RPMI8226 (cell line): ENCODE results near the gene LATS2.
"Not testable (repeated sequence)": the region's sequence is repeated elsewhere in the genome, so short reads cannot be mapped to it uniquely, and the experiment has no call there.

ENCODE experiments used
- DNase-seq: peaks from one replicate; pipeline ENCODE4 v3.0.0-alpha.2; 2015

Gene LATS2

DNA sequence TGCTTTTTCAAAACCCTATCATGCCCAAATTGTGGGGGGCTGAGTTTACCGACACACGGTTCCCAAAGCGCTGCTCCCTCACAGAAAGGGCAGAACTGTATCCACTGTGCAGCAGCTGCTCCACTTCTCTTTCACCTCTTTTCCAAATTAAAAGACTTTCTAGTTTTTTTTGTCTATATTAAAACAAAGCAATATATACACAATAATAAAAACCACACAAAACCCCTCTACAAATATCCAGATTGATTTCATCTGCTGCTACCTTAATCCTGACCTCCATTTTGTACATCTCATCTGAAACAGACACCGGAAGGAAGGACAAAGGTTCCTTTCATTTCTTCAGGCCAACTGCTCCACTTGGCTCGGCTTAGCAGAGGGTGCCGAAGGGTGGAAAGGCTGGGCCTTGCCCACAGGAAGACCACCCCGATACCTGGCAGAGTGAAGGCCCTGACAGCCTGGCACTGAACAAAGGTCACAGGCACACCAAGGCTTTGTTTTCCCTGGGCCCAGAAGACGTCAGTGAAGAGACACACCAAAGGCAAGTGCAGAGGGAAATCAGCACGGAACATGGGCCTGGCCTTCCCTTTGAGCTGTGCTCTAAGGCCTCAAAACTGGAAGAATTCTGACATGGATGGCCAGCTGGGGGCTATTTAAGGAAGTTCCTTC lies 71.6 kb downstream of the LATS2 start:
- DNase-seq: no peak

DNA sequence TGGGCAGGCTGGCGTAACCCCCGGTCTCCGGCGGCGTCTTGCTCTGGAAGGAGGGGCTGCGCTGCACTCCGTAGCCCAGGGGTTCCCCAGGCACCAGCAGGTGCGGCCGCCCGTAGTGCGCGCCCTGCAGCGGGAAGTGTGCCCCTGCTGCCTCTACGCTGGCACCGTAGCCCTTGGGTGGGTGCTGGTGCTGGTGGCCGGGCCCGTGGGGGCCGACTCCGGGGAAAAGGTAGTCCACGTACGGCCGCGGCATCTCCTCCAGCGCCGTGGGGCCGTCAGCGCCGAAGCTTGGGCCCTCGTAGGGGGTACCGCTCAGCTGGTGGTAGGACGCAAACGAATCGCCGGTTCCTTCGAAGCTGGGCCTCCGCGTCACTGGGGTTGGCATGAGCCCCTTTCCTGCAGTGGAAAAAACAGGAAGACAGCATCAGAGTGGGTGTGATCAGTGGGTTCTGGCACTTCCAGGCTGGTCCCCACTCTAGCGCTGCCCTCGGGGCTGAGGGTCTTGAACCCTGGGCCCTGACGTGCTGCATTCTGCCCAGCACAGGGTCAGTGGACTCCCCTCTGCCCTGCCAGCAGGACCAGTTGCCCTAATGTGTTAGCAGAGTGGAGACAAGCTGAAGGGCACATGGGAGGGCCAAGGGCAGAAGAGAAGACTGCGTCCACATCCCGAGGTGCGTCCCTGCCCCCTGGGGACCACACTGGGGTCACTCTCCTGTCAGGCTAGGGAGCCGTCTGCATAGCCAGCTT lies 72.3 kb downstream of the LATS2 start:
- DNase-seq: no peak

DNA sequence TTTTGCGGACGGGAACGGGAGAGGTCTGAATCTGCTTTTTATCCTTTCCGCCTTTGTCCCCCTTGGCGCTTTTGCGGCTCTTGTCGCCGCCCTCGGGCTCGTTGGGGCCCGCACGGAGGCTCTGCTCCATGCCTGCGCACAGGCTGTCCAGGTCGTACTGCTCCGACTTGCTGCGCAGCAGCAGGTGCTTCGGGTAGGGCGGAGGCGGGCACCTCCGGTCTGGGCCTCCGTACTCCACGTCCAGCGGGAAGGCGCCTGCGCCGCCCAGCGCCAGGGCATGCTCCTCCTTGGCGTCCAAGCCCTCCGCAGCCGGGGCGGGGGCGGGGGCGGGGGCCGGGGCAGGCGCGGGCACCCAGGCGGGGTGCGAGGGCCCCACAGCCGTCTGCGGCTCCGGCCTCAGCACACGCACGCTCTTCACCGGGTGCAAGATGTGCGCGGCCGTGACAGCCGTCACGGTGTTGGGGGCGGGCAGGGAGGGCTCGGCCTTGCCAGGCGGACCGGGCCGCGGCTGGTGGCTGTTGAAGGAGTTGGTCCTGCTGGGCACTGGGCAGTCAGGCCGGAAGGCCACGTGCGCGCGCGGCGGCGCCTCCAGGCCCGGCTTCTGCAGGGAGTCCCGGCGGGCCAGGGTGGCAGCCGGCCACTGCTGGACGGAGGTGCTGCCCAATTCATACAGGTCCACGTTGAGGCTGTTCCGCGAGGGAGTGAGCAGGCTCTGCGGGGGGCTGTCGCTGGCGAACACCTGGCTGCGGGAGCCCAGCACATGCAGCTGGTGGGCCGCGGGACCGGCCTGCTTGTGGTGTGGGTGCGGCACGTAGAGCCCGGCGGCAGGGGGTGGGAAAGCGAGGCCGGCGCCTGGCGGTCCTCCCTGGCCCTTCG lies 73.1 kb downstream of the LATS2 start:
- no peak for DNase-seq

DNA sequence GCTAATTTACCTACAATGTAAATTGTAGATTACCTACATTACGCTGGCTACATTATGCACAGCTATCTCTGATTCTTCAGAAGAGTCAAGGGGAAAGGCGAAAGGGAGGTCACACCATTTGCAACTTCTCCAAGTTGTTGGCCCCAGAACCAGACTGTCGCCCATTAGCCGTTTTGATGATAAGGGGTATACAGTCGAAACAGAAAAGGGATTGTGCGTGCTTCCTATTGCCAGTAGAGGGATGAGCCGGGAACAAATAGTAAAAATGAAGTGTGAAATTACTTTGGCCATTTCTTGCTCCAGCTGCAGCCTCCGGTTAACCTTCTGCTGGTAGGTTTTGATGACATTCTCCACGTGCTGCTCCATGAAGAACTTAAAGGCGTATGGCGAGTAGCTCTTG lies 73.8 kb downstream of the LATS2 start:
- DNase-seq: no peak

DNA sequence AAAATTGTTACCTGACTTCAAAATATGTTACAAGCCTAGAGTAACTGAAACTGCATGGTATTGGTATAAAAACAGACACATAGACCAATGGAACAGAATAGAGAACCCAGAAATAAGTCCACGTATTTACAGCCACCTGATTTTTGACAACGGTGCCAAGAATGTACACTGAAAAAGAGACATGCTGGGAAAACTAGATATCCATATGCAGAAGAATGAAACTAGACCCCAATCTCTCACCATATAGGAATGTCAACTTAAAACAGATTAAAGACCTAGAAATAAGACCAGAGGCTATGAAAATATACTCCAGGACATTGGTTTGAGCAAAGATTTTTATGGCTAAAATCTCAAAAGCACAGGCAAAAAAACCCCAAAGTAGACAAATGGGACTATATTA lies 76.5 kb downstream of the LATS2 start:
- no peak for DNase-seq

DNA sequence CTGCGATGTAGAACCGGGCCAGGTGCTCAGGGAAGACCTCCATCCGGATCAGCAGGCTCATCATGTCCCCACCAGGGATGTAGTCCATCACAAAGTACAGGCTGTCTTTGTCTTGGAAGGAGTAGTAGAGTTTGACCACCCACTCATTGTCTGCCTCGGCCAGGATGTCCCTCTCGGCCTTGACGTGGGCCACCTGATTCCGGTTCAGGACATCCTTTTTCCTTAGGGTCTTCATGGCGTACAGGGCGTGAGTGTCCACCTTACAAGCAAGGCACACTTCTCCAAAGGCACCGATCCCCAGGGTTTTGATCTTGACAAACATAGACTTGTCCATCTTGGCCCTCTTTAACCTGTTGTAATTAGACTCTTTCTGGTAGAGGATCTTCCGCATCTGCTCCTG lies 78.0 kb downstream of the LATS2 start:
- no peak for DNase-seq

DNA sequence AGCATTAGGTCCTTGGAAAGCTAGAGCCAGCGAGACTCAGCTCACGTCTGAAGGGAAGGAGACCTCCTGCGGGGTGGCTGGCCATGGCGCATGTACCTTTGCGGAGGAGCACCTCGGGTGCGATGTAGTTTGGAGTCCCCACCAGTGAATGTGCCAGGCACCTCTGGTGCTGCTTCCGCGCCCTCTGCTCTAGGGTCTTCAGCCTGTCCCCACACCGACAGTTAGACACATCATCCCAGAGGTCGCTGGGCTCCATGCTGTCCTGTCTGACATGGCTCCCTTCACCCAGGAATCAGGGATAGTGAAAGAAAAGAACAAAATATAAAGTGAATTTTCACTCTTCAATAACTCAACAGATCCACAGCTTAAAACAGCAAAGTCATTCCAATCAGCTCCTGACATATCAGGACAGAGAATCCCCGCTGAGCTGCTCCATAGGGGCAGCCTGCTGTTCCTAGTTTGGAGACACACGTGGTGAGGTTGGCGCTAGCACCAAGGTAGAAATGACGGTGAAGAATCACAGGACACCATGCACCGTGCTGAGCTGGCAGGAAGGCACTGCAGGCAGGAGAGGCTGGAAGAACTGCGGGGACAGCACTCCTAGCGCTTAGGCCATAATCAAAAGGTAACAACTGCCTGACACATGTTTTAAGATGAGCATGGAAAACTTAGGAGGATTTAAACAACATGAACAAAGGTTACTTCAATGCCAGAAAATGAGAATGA lies 79.9 kb downstream of the LATS2 start:
- no peak for DNase-seq

DNA sequence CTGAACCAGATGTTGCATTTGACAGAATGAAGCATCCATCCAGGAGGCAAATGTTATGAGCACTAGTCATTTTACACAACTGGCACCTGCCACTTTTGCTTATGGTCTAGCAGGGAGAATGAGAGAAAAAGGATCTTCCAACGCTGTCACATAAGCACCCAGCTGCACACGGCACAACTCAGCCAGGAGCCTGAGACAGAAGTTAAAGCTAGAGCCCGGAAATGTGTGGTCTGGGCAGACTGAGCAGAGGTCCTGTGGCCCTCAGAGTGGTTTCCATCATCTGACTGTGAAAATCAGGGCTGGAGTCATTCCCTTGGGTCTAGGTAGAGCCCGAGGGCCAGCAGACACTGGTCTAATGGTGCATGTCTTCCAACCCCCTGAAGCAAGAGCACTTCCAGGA lies 80.5 kb downstream of the LATS2 start:
- no peak for DNase-seq

DNA sequence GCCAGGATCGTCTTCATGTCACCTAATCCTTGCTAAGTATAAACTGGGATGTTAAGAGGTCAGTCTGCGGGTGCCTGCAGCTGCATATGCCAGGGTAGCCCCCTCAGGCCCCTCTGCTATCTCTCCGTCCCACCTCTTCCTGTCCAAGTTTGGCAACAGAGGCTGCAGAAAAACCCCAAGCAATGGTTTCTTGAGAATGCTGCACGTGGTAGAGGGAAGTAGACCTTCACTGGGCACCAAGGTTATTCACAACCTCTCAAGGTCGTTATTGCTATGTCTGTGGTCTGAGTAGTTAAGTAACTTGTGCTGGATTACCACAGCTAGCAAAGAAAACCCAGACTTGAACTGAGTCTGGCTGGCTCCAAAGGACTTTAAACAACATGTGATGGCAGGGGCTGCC lies 81.0 kb downstream of the LATS2 start:
- no peak for DNase-seq

DNA sequence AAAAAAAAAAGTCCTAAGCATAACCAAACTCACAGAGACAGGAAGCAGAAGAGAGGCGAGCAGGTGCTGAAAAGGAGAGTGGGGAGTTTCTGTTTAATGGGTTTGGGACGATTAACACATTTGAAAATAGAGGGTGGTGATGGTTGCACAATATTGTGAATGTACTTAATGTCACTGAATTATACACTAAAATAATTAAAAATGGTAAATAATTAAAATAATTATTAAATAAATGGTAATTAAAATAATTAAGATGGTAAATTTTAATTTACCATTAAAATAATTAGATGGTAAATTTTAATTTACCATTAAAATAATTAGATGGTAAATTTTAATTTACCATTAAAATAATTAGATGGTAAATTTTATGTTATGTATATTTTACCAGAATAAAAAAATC lies 84.0 kb downstream of the LATS2 start:
- DNase-seq: peak; percentile 4

DNA sequence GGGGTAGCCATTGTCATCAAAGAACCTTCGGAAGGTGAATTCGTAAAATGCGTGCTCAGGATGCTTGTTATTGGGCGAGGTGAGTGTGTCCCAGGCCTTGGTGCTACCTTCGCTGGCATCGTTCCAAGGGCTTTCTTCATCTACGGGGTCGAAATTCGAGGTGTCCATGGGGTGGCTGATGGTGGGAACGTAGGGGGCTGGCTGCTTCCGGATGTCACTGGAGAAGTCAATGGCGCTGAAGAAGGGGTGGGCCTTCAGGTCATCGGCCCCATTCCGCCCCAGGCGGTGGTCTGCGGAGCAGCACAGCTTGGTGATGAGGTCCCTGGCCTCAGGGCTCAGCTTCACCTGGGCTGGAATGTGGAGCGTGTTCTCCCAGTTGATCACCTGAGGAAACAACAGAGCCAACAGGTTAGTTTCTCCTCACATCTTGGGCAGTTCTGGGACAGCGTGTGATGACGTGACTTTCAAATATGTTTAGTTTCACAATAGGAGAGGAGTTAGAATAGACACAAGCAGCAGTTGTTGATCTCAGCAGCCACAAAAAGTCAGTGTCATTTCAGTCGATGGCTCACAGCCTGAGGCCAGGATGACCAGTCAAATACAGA lies 86.3 kb downstream of the LATS2 start:
- DNase-seq: no peak

DNA sequence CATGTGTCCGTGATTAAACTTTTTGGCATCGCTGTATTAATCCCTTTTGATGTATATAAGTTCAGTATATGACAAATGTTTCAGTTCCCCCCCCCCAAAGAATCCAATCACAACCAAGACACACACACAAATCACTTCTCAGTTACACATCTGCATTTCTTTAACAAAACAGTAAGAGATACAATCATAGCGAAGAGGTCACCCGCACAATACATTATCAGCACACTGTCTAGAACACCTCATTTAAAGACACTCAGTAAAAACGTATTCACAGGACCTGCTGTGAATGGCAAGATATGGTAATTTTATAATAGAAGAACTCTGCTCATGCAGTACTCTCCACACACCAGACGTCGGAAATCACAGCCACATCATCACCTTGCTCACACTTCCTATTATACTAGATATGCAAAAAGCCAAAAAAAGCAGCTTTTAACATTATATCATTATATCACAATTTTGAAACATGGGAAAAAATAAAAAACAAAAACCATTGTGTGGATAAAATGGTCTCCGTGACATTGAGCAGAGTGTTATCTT lies 87.4 kb downstream of the LATS2 start:
- DNase-seq: no peak

DNA sequence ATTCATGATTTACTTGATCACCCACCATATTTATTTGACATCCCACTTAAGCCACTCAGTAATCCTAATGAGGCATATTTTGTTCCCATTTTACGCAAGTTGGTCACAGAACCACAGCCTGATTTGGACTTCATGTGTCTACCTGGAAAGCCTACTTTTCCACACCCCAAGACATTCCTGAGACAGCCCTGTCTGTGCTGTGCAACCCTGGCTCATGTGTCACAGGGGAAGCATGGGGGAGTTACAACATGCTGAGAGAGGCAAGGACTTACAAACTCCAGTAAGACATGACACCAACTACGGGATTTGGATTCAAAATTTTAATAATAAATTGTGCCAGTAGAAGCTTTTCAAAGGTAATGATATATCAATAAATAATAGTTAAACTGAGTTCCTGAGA lies 88.7 kb downstream of the LATS2 start:
- DNase-seq: no peak

DNA sequence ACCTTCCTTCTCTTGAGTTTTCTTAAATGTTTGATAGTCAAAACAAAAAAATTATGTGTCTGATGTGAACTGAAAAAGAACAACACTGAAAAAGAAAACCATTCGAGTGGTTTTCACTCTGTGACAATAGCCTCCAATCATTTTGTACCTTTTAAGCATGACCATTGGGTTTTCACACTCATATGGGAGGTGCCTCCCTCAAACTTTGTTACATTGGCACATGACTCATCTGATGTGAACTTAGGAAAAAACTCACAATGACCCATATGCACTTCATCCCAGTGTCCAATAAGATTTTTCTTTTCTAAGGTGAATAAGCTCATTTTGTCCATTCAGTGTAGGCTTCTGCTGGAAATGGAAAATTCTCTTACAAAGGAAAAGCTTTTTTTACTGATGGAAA lies 92.2 kb downstream of the LATS2 start:
- DNase-seq: no peak

DNA sequence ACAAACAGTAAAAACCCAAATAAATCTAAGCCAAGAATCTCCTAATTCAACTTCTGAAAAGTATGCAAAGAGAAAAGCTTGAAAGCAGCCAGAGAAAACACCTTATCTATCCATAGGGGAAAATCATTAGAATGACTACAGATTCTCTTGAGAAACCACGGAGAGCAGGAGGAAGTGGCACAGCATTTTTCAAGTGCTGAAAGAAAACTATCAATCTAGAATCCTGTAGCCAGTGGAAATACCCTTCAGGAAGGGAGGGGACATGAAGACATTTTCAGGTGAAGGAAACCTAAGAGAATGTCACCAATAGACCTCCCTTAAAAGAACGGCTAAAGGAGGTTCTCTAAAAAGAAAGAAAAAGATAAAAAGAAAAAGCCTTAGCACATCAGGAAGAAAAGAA lies 92.6 kb downstream of the LATS2 start:
- no peak for DNase-seq

DNA sequence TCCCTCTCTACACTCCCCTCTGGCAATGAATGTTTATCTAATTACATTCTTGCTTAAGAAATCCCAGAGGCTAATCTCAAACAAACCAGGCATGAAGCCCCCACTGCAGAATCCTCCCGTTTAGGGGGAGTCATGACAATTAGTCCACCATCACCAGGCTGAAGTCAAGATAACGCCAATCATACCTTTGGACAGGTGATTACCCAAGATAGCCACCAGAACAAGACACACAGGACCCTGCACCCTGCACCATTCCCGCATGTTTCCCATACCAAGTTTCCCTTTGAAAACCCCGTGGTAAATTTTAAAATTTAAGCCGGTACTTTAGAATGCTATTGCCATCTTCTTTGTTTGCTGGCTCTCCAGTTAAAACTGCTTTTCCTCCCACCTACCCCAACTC lies 94.0 kb downstream of the LATS2 start:
- no peak for DNase-seq

DNA sequence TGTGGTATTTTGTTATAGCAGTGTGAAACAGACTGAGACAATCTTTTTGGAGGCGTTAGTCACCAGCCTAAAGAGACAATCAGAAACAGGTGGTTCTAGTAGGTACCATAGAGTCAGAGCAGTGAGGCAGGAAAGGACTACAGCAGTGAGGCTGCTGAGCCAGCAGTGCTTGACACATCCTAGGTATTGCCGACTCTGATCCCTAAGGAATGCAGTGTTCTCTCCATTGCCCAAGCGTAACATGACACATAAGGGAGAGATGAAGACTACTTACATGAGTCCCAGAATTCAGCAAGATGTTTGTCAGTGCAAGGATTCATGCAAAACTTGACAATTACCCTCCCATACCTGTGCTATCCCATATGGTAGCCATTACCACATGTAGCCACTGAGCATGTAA lies 96.5 kb downstream of the LATS2 start:
- no peak for DNase-seq

DNA sequence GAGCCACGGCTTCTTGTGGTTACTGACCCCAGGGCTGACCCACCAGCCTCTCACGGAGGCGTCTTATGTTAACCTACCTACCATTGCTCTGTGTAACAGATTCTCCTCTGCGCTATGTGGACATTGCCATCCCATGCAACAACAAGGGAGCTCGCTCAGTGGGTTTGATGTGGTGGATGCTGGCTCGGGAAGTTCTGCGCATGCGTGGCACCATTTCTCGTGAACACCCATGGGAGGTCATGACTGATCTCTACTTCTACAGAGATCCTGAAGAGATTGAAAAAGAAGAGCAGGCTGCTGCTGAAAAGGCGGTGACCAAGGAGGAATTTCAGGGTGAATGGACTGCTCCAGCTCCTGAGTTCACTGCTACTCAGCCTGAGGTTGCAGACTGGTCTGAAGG lies 99.7 kb downstream of the LATS2 start:
- not testable (repeated sequence) for DNase-seq

DNA sequence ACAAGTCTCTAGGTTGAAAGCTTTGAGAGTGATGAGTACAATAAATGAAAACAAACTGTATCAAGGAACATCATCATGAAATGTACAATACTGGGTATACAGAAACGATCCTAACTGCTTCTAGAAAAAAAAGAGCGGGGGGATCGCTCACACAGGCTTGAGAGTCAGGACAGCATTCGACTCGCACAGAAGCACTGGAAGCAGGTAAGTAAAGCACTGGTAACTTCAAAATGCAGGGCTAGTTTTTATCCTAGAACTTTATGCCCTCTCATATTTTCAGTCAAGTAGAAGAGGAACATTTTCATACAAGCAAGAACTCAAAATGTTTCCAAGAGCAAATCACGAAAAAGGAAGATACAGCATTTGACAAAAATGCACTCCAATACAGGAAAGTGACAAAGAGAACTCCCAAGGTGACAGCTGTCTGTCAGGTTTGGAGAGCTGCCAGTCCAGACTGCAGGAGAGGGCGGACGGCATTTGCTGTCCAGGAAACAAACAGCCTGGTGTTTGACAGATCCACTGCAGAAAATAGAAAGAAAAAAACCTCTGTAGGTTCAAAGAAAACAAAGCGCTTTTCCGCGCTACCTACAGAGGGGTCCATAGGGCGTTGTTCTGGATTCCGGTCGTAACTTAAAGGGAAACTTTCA lies 100.6 kb downstream of the LATS2 start:
- DNase-seq: peak; percentile 45

DNA sequence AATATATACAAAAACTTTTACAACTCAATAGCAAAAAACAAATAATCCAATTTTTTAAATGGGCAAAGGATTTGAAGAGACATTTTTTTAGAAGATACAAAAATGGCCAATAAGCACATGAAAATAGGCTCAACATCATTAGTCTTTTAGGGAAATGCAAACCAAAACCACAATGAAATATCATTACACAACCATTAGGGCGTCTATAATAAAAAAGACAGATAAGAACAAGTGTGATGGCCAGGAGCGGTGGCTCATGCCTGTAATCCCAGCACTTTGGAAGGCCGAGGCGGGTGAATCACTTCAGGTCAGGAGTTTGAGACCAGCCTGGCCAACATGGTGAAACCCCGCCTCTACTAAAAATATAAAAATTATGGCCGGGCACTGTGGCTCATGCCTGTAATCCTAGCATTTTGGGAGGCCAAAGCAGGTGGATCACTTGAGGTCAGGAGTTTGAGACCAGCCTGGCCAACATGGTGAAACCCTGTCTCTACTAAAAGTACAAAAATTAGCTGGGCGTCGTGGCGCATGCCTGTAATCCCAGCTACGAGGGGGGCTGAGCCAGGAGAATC lies 104.3 kb downstream of the LATS2 start:
- not testable (repeated sequence) for DNase-seq

DNA sequence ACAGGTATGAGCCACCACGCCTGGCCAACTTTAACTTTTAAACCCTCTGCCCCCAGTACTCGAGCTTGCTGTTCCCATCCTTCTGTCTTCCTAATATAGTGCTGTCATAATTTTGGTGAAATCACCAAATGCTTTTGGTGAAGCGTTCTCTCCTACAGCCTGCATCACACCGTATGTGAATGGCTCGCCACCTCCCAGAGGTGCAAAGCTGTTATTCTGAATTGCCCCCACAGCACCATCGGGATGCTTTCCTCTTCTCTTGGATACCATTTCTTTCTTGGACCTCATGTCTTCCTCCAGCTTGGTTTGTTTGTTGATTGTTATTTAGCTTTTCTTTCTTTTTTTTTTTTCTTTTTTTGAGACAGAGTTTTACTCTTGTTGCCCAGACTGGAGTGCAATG lies 105.9 kb downstream of the LATS2 start:
- no peak for DNase-seq
